Endothelial cell (in vitro differentiated cells): ENCODE measurements around the gene URB2. TPM values are rescaled to one million over a fixed set of nuclear protein-coding genes. Genes with fewer than 3 reads are reported as not detected.
"Not testable (repeated sequence)": the region's sequence is repeated elsewhere in the genome, so short reads cannot be mapped to it uniquely, and the experiment has no call there.

Source experiments
- DNase-seq: peaks from one replicate; pipeline ENCODE4 v3.0.0; 2021; ENCODE audit warnings: low spot score
- H3K27ac Mint-ChIP-seq: one replicate; pipeline ENCODE4 v1.8.0; 2021; ENCODE audit warnings: mixed read lengths, inconsistent platforms; ENCODE audit not compliant: unreplicated experiment
- H3K27me3 Mint-ChIP-seq: one replicate; pipeline ENCODE4 v1.8.0; 2021; ENCODE audit warnings: mild to moderate bottlenecking, moderate library complexity, mixed read lengths, inconsistent platforms; ENCODE audit not compliant: unreplicated experiment
- H3K36me3 Mint-ChIP-seq: one replicate; pipeline ENCODE4 v1.8.0; 2021; ENCODE audit warnings: mild to moderate bottlenecking, low read depth, mixed read lengths, inconsistent platforms; ENCODE audit not compliant: unreplicated experiment
- H3K4me1 Mint-ChIP-seq: one replicate; pipeline ENCODE4 v1.8.0; 2021; ENCODE audit warnings: mild to moderate bottlenecking, mixed read lengths, inconsistent platforms; ENCODE audit not compliant: unreplicated experiment
- H3K4me3 Mint-ChIP-seq: one replicate; pipeline ENCODE4 v1.8.0; 2021; ENCODE audit warnings: mild to moderate bottlenecking, mixed read lengths, inconsistent platforms; ENCODE audit not compliant: unreplicated experiment
- H3K9me3 Mint-ChIP-seq: one replicate; pipeline ENCODE4 v1.8.0; 2021; ENCODE audit warnings: mixed read lengths, inconsistent platforms; ENCODE audit not compliant: unreplicated experiment
- CTCF ChIP-seq: fragments of 200-600 bp; sonication (generic); IDR thresholded peaks from one replicate; pipeline ENCODE4 v1.5.0; 2021; ENCODE audit warnings: antibody characterized with exemption; ENCODE audit not compliant: unreplicated experiment
- total RNA-seq: library from RNA; stranded (reverse); fragmentation: NEBNext Ultra II Directional; extraction: Animal tissue kit (Norgen Biotek cat#: 25700); gene quantifications from one replicate; pipeline ENCODE4 v1.2.1, GENCODE V29; 2021; ENCODE audit not compliant: unreplicated experiment

Gene URB2
- total RNA-seq, 1 donor from 2014 or later, result 10.6 TPM

- H3K27ac Mint-ChIP-seq, result peak overlapping the region; percentile 39
- no peak overlapping the region for H3K4me3 Mint-ChIP-seq
- peaks cover 2% of the 10 kb centered on the region for H3K27me3 Mint-ChIP-seq
- TF ChIP-seq CTCF, result no peak
- H3K4me1 Mint-ChIP-seq, result peaks cover 29% of the 10 kb centered on the region
- no peak for DNase-seq
- no peaks in the 10 kb centered on the region for H3K9me3 Mint-ChIP-seq
- H3K36me3 Mint-ChIP-seq, result no peaks in the 10 kb centered on the region
These were observed 5.2 kb upstream of the URB2 start for GRCh38 chr1:229620876-229621275.

GRCh38 chr1:229621663-229622062, 4.4 kb upstream of the URB2 start:
- peaks cover 3% of the 10 kb centered on the region for H3K27me3 Mint-ChIP-seq
- TF ChIP-seq CTCF, result no peak
- H3K36me3 Mint-ChIP-seq, result peaks cover 3% of the 10 kb centered on the region
- no peak overlapping the region for H3K4me3 Mint-ChIP-seq
- H3K27ac Mint-ChIP-seq, result no peak overlapping the region
- peaks cover 31% of the 10 kb centered on the region for H3K4me1 Mint-ChIP-seq
- DNase-seq, result no peak
- no peaks in the 10 kb centered on the region for H3K9me3 Mint-ChIP-seq

GRCh38 chr1:229622641-229623120, 3.4 kb upstream of the URB2 start:
- H3K4me1 Mint-ChIP-seq, result peaks cover 41% of the 10 kb centered on the region
- H3K27ac Mint-ChIP-seq, DNase-seq, H3K36me3 Mint-ChIP-seq, H3K9me3 Mint-ChIP-seq, H3K4me3 Mint-ChIP-seq, H3K27me3 Mint-ChIP-seq: not testable (repeated sequence)

GRCh38 chr1:229623225-229623624, 2.8 kb upstream of the URB2 start:
- H3K36me3 Mint-ChIP-seq, result peaks cover 7% of the 10 kb centered on the region
- DNase-seq, result no peak
- H3K9me3 Mint-ChIP-seq, result no peaks in the 10 kb centered on the region
- H3K4me1 Mint-ChIP-seq, result peaks cover 41% of the 10 kb centered on the region
- peaks cover 4% of the 10 kb centered on the region for H3K27me3 Mint-ChIP-seq
- TF ChIP-seq CTCF, result no peak
- H3K4me3 Mint-ChIP-seq, result no peak overlapping the region
- no peak overlapping the region for H3K27ac Mint-ChIP-seq

- Mint-ChIP-seq H3K9me3 (no peaks in the 10 kb centered on the region), H3K36me3 (peaks cover 7% of the 10 kb centered on the region), H3K27ac (peak overlapping the region; percentile 65), H3K4me3 (peak overlapping the region; percentile 97), H3K4me1 (peaks cover 41% of the 10 kb centered on the region), H3K27me3 (peaks cover 4% of the 10 kb centered on the region)
- no peak for TF ChIP-seq CTCF
- DNase-seq, result no peak
These were observed 2.2 kb upstream of the URB2 start for GRCh38 chr1:229623838-229624237.
